HepG2 (cell line): Measurements from ENCODE around the gene MRPL18. TPM values are rescaled to one million over a fixed set of nuclear protein-coding genes. Genes with fewer than 3 reads are reported as not detected.

Source experiments
- ARNTL ChIP-seq: sonication (generic); formaldehyde crosslinking; IDR thresholded peaks from 2 replicates; pipeline ENCODE4 v1.4.0; 2020; ENCODE audit warnings: mild to moderate bottlenecking, missing genetic modification reagents
- ATF1 ChIP-seq: IDR thresholded peaks from 2 replicates; pipeline ENCODE4 v1.6.1; 2016; ENCODE audit warnings: mild to moderate bottlenecking, control low read depth
- CBX1 ChIP-seq: IDR thresholded peaks from one replicate; pipeline ENCODE4 v1.6.1; 2016; ENCODE audit warnings: antibody characterized with exemption, low read depth
- ETV5 ChIP-seq: IDR thresholded peaks from 2 replicates; pipeline ENCODE4 v1.6.1; 2018; ENCODE audit warnings: missing biosample characterization, missing genetic modification reagents, inconsistent platforms, borderline replicate concordance
- GMEB1 ChIP-seq: sonication (generic); formaldehyde crosslinking; IDR thresholded peaks from 2 replicates; pipeline ENCODE4 v1.5.1; 2020; ENCODE audit warnings: missing genetic modification reagents, mild to moderate bottlenecking, borderline replicate concordance
- MNT ChIP-seq: fragments of 450-650 bp; IDR thresholded peaks from 2 replicates; pipeline ENCODE4 v1.6.1; 2016
- RFX5 ChIP-seq: IDR thresholded peaks from 2 replicates; pipeline ENCODE4 v1.6.1; 2011; ENCODE audit warnings: low read depth, low read length, improper control_type of control experiment
- SETDB1 ChIP-seq: sonication (generic); formaldehyde crosslinking; IDR thresholded peaks from 2 replicates; pipeline ENCODE4 v1.5.1; 2020; ENCODE audit warnings: missing genetic modification reagents, mild to moderate bottlenecking, borderline replicate concordance
- SNAPC4 ChIP-seq: sonication (generic); formaldehyde crosslinking; IDR thresholded peaks from 2 replicates; pipeline ENCODE4 v1.4.0; 2020; ENCODE audit warnings: mild to moderate bottlenecking, missing genetic modification reagents
- SP2 ChIP-seq: sonication (generic); formaldehyde crosslinking; IDR thresholded peaks from 2 replicates; pipeline ENCODE4 v1.5.1; 2020; ENCODE audit warnings: mild to moderate bottlenecking, missing genetic modification reagents
- SP4 ChIP-seq: sonication (generic); formaldehyde crosslinking; IDR thresholded peaks from 2 replicates; pipeline ENCODE4 v1.8.1; 2023; ENCODE audit warnings: mild to moderate bottlenecking, missing genetic modification reagents
- SYNCRIP ChIP-seq: fragments of 200-400 bp; formaldehyde crosslinking; IDR thresholded peaks from 2 replicates; pipeline ENCODE4 v1.6.1; 2018; ENCODE audit warnings: mild to moderate bottlenecking, low read depth, low read length; ENCODE audit not compliant: insufficient read depth
- TEF ChIP-seq: sonication (generic); formaldehyde crosslinking; IDR thresholded peaks from 2 replicates; pipeline ENCODE4 v1.5.0; 2020; ENCODE audit warnings: missing genetic modification reagents
- ZBTB2 ChIP-seq: sonication (generic); formaldehyde crosslinking; IDR thresholded peaks from 2 replicates; pipeline ENCODE4 v1.8.0; 2022; ENCODE audit warnings: low read depth, missing genetic modification reagents
- ZNF552 ChIP-seq: sonication (generic); formaldehyde crosslinking; IDR thresholded peaks from 2 replicates; pipeline ENCODE4 v1.9.0; 2022; ENCODE audit warnings: missing genetic modification reagents, mild to moderate bottlenecking, borderline replicate concordance
- ZNF674 ChIP-seq: sonication (generic); formaldehyde crosslinking; IDR thresholded peaks from 2 replicates; pipeline ENCODE4 v1.5.0; 2020; ENCODE audit warnings: low read depth, mild to moderate bottlenecking, missing genetic modification reagents
- ZNF784 ChIP-seq: sonication (generic); formaldehyde crosslinking; IDR thresholded peaks from 2 replicates; pipeline ENCODE4 v1.5.1; 2020; ENCODE audit warnings: missing genetic modification reagents, mild to moderate bottlenecking, borderline replicate concordance
- ZNF816 ChIP-seq: sonication (generic); formaldehyde crosslinking; IDR thresholded peaks from 2 replicates; pipeline ENCODE4 v1.8.0; 2022; ENCODE audit warnings: missing genetic modification reagents, mild to moderate bottlenecking, borderline replicate concordance
- polyA plus RNA-seq, 8 experiments: library from polyadenylated mRNA; depleted of rRNA in 3 of 8; stranded (reverse) in 7 of 8; unstranded in 1 of 8; fragments of >200 nt; fragmentation: Illumina TruSeq in 4 of 8; extraction: Trizol in 4 of 8; gene quantifications; 2 replicates each; pipeline versions ENCODE4 v1.2.1 to v1.2.3, GENCODE V29; 2011 to 2016; ENCODE audit warnings: low read depth in 4 of 8, missing spikeins in 1 of 8, mixed read lengths in 1 of 8; ENCODE audit not compliant: insufficient read depth in 1 of 8
- total RNA-seq, 5 experiments: library from RNA; depleted of rRNA; stranded (reverse); fragments of >200 nt; fragmentation: Illumina TruSeq; extraction: Trizol; gene quantifications; 2 replicates each; pipeline ENCODE4 v1.2.3, GENCODE V29; 2016; ENCODE audit warnings: low read depth in 1 of 5

Gene MRPL18
- total and polyA plus RNA-seq, 2 of the 13 experiments (the other 11 are each of a cell fraction or from before 2014, with no cell fraction given), result 85.6 to 176 TPM

GRCh38 chr6:159788753-159789376 lies 1.4 kb upstream of the MRPL18 start (continued):
- peak; percentile 3; the same call in 1 of the 2 replicates for TF ChIP-seq ARNTL
- TF ChIP-seq TEF (CRISPR knock-in tag), result no peak; the same call in 1 of the 2 replicates
- no peak for TF ChIP-seq SP2
- no peak for TF ChIP-seq SYNCRIP
- no peak for TF ChIP-seq ZNF816
- no peak for TF ChIP-seq ATF1 (CRISPR knock-in tag)
- TF ChIP-seq SP4 (CRISPR knock-in tag), result no peak
- no peak for TF ChIP-seq GMEB1 (CRISPR knock-in tag)
- TF ChIP-seq ZBTB2 (CRISPR knock-in tag), result no peak
- TF ChIP-seq CBX1, result no peak
- TF ChIP-seq SNAPC4 (CRISPR knock-in tag), result peak; percentile 61; the same call in 1 of the 2 replicates
- TF ChIP-seq ZNF674 (CRISPR knock-in tag), result no peak
- TF ChIP-seq RFX5, result no peak
- TF ChIP-seq ETV5 (CRISPR knock-in tag), result peak; percentile 27; the same call in 1 of the 2 replicates
- 0 out of 2 replicates have a peak, but pooled peaks have one; percentile 15 for TF ChIP-seq ZNF552 (CRISPR knock-in tag)
- 0 out of 2 replicates have a peak, but pooled peaks have one; percentile 10 for TF ChIP-seq MNT
- no peak for TF ChIP-seq ZNF784 (CRISPR knock-in tag)
- TF ChIP-seq SETDB1 (CRISPR knock-in tag), result no peak
